SK-N-SH (cell line): ENCODE measurements around the gene C2orf15. TPM values are rescaled to one million over a fixed set of nuclear protein-coding genes. Genes with fewer than 3 reads are reported as not detected.

ENCODE experiments used
- CTCF ChIA-PET: fragments of 300-600, 350-600 bp; formaldehyde crosslinking; extraction: SDS; loops from one replicate; lab custom pipeline; 2021; lab: Yijun Ruan, JAX
- POLR2A ChIA-PET: fragments of 350-600 bp; sonication (Branson Sonifier 250); formaldehyde crosslinking; extraction: SDS; loops from one replicate; lab custom pipeline; 2020; ENCODE audit warnings: antibody characterized with exemption, inconsistent platforms; lab: Yijun Ruan, JAX
- DNase-seq: peaks from one replicate; pipeline ENCODE4 v3.0.0; 2012
- H2AFZ ChIP-seq: fragments of 200-600 bp; sonication (generic); 2 replicates; pipeline ENCODE4 v1.8.1; 2016; ENCODE audit warnings: antibody characterized with exemption, mild to moderate bottlenecking, low read depth
- H3F3A ChIP-seq: fragments of 200-600 bp; sonication (generic); replicated peaks from 2 replicates; pipeline ENCODE3; 2016; ENCODE audit warnings: antibody characterized with exemption, mild to moderate bottlenecking; ENCODE audit not compliant: insufficient read depth
- H3K27ac ChIP-seq, 2 experiments: fragments of 200-500 bp in 1 of 2; fragments of 200-600 bp in 1 of 2; sonication (Bioruptor generic) in 1 of 2; sonication (generic), shearing (Covaris generic) in 1 of 2; 2 replicates each; pipeline versions ENCODE4 v1.5.1 to v1.6.1; 2014 to 2016; ENCODE audit warnings: low read depth in 2 of 2, inconsistent platforms in 1 of 2, low read length in 1 of 2, mild to moderate bottlenecking in 1 of 2, mixed read lengths in 1 of 2
- H3K27me3 ChIP-seq: fragments of 200-600 bp; sonication (generic), shearing (Covaris generic); 2 replicates; pipeline ENCODE4 v1.6.1; 2016; ENCODE audit warnings: mixed run types; ENCODE audit not compliant: insufficient read depth
- H3K36me3 ChIP-seq, 2 experiments: fragments of 200-500 bp in 1 of 2; fragments of 200-600 bp in 1 of 2; sonication (Bioruptor generic) in 1 of 2; sonication (generic) in 1 of 2; replicated peaks in 1 of 2; 2 replicates each; pipeline versions ENCODE3 to v1.5.1; 2014 to 2016; ENCODE audit warnings: low read length in 1 of 2, mild to moderate bottlenecking in 1 of 2; ENCODE audit not compliant: insufficient read depth in 2 of 2, control insufficient read depth in 1 of 2
- H3K4me1 ChIP-seq, 2 experiments: fragments of 200-500 bp in 1 of 2; fragments of 200-600 bp in 1 of 2; sonication (Bioruptor generic) in 1 of 2; sonication (generic), shearing (Covaris generic) in 1 of 2; 2 replicates each; pipeline versions ENCODE4 v1.5.1 to v1.6.1; 2014 to 2016; ENCODE audit warnings: low read depth in 1 of 2, low read length in 1 of 2, mixed run types in 1 of 2; ENCODE audit not compliant: insufficient read depth in 2 of 2, control insufficient read depth in 1 of 2
- H3K4me2 ChIP-seq: fragments of 200-600 bp; sonication (generic), shearing (Covaris generic); 2 replicates; pipeline ENCODE4 v1.6.1; 2017; ENCODE audit warnings: mixed run types
- H3K4me3 ChIP-seq, 2 experiments: fragments of 200-500 bp in 1 of 2; fragments of 200-600 bp in 1 of 2; sonication (Bioruptor generic) in 1 of 2; sonication (generic), shearing (Covaris generic) in 1 of 2; 2 replicates each; pipeline versions ENCODE4 v1.5.1 to v1.8.1; 2014 to 2016; ENCODE audit warnings: low read depth in 2 of 2, inconsistent platforms in 1 of 2, low read length in 1 of 2, mild to moderate bottlenecking in 1 of 2, mixed read lengths in 1 of 2, moderate library complexity in 1 of 2
- H3K79me2 ChIP-seq: fragments of 200-600 bp; sonication (generic); 2 replicates; pipeline ENCODE4 v1.8.1; 2017; ENCODE audit warnings: mild to moderate bottlenecking; ENCODE audit not compliant: insufficient read depth
- H3K9ac ChIP-seq: fragments of 200-600 bp; sonication (generic); 2 replicates; pipeline ENCODE4 v1.6.1; 2017; ENCODE audit warnings: mixed run types
- H3K9me2 ChIP-seq: fragments of 200-600 bp; sonication (generic); 2 replicates; pipeline ENCODE4 v1.6.1; 2017; ENCODE audit warnings: mixed run types
- H3K9me3 ChIP-seq: fragments of 200-600 bp; sonication (generic); 2 replicates; pipeline ENCODE4 v1.6.1; 2017; ENCODE audit warnings: mixed run types, mild to moderate bottlenecking, moderate library complexity
- H4K20me1 ChIP-seq: fragments of 200-600 bp; sonication (generic); 2 replicates; pipeline ENCODE4 v1.6.1; 2017; ENCODE audit warnings: mild to moderate bottlenecking, mixed run types; ENCODE audit not compliant: insufficient read depth
- EP300 ChIP-seq, 2 experiments: IDR thresholded peaks; 2 replicates each; pipeline versions ENCODE4 v1.4.0 to v1.6.1; 2012; ENCODE audit warnings: borderline replicate concordance in 1 of 2, low read depth in 1 of 2, low read length in 1 of 2
- EZH2phosphoT487 ChIP-seq: fragments of 200-600 bp; sonication (generic); IDR thresholded peaks from 2 replicates; pipeline ENCODE4 v1.6.1; 2017; ENCODE audit warnings: low read depth, mixed run types, mild to moderate bottlenecking, antibody characterized with exemption, moderate library complexity, borderline replicate concordance
- FOSL2 ChIP-seq: IDR thresholded peaks from 2 replicates; pipeline ENCODE4 v1.4.0; 2012; ENCODE audit warnings: low read depth, mild to moderate bottlenecking, moderate library complexity, borderline replicate concordance
- FOXM1 ChIP-seq: IDR thresholded peaks from 2 replicates; pipeline ENCODE4 v1.4.0; 2012; ENCODE audit warnings: low read depth, mild to moderate bottlenecking
- GABPA ChIP-seq: IDR thresholded peaks from 2 replicates; pipeline ENCODE4 v1.4.0; 2012; ENCODE audit warnings: low read depth, mild to moderate bottlenecking
- JUND ChIP-seq: IDR thresholded peaks from 2 replicates; pipeline ENCODE4 v1.4.0; 2012
- RCOR1 ChIP-seq: fragments of 150-350 bp; IDR thresholded peaks from 2 replicates; pipeline ENCODE4 v1.6.1; 2017; ENCODE audit warnings: antibody characterized with exemption, low read length
- RFX5 ChIP-seq: IDR thresholded peaks from 2 replicates; pipeline ENCODE4 v1.6.1; 2012; ENCODE audit warnings: mild to moderate bottlenecking, improper control_type of control experiment, low read length
- RXRA ChIP-seq: IDR thresholded peaks from 2 replicates; pipeline ENCODE4 v1.4.0; 2012; ENCODE audit warnings: low read depth, mild to moderate bottlenecking, borderline replicate concordance
- SIN3A ChIP-seq: IDR thresholded peaks from 2 replicates; pipeline ENCODE4 v1.6.1; 2012; ENCODE audit warnings: low read depth, mild to moderate bottlenecking, low read length, moderate library complexity, borderline replicate concordance
- SMC3 ChIP-seq: IDR thresholded peaks from 2 replicates; pipeline ENCODE4 v1.6.1; 2012; ENCODE audit warnings: low read depth, low read length, improper control_type of control experiment
- TAF1 ChIP-seq: IDR thresholded peaks from 2 replicates; pipeline ENCODE4 v1.6.1; 2012; ENCODE audit warnings: low read depth, mild to moderate bottlenecking, low read length, moderate library complexity, borderline replicate concordance
- TCF12 ChIP-seq: IDR thresholded peaks from 2 replicates; pipeline ENCODE4 v1.4.0; 2012
- TEAD4 ChIP-seq: IDR thresholded peaks from 2 replicates; pipeline ENCODE4 v1.4.0; 2012; ENCODE audit warnings: mild to moderate bottlenecking, borderline replicate concordance; ENCODE audit not compliant: insufficient read depth
- YY1 ChIP-seq: IDR thresholded peaks from 2 replicates; pipeline ENCODE4 v1.4.0; 2012; ENCODE audit warnings: low read depth, mild to moderate bottlenecking
- WGBS: methylation state at CpG from one replicate; pipeline ENCODE4 v1.1.6; 2017; ENCODE audit warnings: low lambda C conversion rate; 5-methylcytosine and 5-hydroxymethylcytosine counted together
- polyA plus RNA-seq, 3 experiments: library from polyadenylated mRNA; depleted of rRNA; stranded (reverse); fragments of >200 nt; gene quantifications; 2 replicates each; pipeline ENCODE4 v1.2.3, GENCODE V29; 2012
- TF ChIP-seq, protein P1 (sequence below): IDR thresholded peaks from 2 replicates; pipeline ENCODE4; 2012
- TF ChIP-seq, protein P2 (sequence below): fragments of 150-350 bp; IDR thresholded peaks from 2 replicates; pipeline ENCODE4 v1.6.1; 2016; ENCODE audit warnings: mild to moderate bottlenecking, low read depth, low read length
- TF ChIP-seq, protein P3 (sequence below): fragments of 150-350 bp; IDR thresholded peaks from 2 replicates; pipeline ENCODE4 v1.6.1; 2017; ENCODE audit warnings: antibody characterized with exemption, low read length, low read depth, borderline replicate concordance

C2orf15 gene
- polyA plus RNA-seq, 1 of the 3 experiments (the other 2 are of a cell fraction) = 0.25 TPM

DNA sequence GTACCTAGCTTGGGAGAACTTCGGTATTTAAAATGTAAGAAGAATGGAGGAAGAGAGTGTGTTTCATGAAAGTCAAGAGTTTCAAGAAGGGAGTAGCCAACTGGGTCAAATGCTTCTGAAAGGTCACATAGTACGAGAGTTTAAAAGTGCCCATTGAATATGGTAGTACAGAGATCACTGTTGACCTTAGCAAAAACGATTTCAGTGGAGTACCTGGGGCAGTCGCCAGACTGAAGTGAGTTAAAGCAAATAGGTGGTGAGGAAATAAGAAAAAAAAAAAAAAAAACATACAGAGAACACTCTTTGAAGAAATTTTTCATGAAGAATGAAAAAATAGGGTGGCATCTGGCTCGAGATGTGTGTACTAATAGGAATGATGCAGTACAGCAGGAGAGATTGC, 24.7 kb downstream of the C2orf15 start:
- 87% methylated on average over 5 of the region's 5 CpGs for WGBS
- Histone ChIP-seq H3F3A (peaks cover 17% of the 10 kb centered on the region), H3K4me3 (no peak overlapping the region), H3K4me1 (no peaks in the 10 kb centered on the region), H3K79me2 (no peaks in the 10 kb centered on the region), H4K20me1 (no peaks in the 10 kb centered on the region), H3K9me3 (no peaks in the 10 kb centered on the region), H3K27me3 (no peaks in the 10 kb centered on the region), H3K36me3 (peaks cover 38 to 65% of the 10 kb centered on the region in 2 experiments), H3K9ac (no peak overlapping the region), H3K9me2 (no peaks in the 10 kb centered on the region)
- CTCF ChIA-PET = interaction anchor here (0.9 to 3.4 kb wide), 3 partner anchors 11 to 1094 kb away, joined by 3 to 11 read pairs (median 4); partner anchors contain the start of genes MITD1 and MRPL30
- no peak for TF ChIP-seq TEAD4
- TF ChIP-seq RCOR1 = no peak
- TF ChIP-seq, protein P1, sequence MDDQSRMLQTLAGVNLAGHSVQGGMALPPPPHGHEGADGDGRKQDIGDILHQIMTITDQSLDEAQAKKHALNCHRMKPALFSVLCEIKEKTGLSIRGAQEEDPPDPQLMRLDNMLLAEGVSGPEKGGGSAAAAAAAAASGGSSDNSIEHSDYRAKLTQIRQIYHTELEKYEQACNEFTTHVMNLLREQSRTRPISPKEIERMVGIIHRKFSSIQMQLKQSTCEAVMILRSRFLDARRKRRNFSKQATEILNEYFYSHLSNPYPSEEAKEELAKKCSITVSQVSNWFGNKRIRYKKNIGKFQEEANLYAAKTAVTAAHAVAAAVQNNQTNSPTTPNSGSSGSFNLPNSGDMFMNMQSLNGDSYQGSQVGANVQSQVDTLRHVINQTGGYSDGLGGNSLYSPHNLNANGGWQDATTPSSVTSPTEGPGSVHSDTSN = no peak
- no peak for TF ChIP-seq TAF1
- TF ChIP-seq, protein P2, sequence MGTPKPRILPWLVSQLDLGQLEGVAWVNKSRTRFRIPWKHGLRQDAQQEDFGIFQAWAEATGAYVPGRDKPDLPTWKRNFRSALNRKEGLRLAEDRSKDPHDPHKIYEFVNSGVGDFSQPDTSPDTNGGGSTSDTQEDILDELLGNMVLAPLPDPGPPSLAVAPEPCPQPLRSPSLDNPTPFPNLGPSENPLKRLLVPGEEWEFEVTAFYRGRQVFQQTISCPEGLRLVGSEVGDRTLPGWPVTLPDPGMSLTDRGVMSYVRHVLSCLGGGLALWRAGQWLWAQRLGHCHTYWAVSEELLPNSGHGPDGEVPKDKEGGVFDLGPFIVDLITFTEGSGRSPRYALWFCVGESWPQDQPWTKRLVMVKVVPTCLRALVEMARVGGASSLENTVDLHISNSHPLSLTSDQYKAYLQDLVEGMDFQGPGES = no peak
- no peak for TF ChIP-seq RXRA
- no peak for TF ChIP-seq SIN3A
- no peak for TF ChIP-seq GABPA
- no peak for TF ChIP-seq YY1
- no peak for TF ChIP-seq SMC3
- no peak for TF ChIP-seq EP300 (IDR thresholded peaks at IDR 0.05; ENCODE audit: borderline replicate concordance in 1 of 2, low read depth in 1 of 2, low read length in 1 of 2)
- no peak for TF ChIP-seq TCF12
- no peak for TF ChIP-seq FOSL2
- no peak for TF ChIP-seq EZH2phosphoT487
- no peak for TF ChIP-seq RFX5
- no peak for TF ChIP-seq FOXM1
- TF ChIP-seq, protein P3, sequence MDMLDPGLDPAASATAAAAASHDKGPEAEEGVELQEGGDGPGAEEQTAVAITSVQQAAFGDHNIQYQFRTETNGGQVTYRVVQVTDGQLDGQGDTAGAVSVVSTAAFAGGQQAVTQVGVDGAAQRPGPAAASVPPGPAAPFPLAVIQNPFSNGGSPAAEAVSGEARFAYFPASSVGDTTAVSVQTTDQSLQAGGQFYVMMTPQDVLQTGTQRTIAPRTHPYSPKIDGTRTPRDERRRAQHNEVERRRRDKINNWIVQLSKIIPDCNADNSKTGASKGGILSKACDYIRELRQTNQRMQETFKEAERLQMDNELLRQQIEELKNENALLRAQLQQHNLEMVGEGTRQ = no peak
- no peak for TF ChIP-seq JUND
- TF ChIP-seq, all 33 proteins: peak for 0
- Histone ChIP-seq H3K27ac (no peak overlapping the region), H3K4me2 (no peak overlapping the region), H2AFZ (no peak overlapping the region)
- POLR2A ChIA-PET = interaction anchor here (0.7 kb wide), 1 partner anchor 12 kb away, joined by 3 read pairs; the partner anchor contains the start of genes LIPT1 and TSGA10
- no peak for DNase-seq
